H1 (cell line): ENCODE measurements around the gene DOCK1. TPM values are rescaled to one million over a fixed set of nuclear protein-coding genes. Genes with fewer than 3 reads are reported as not detected.

Experiments
- CTCF ChIA-PET: fragments of 300-600 bp; sonication (Branson Sonifier 250); formaldehyde crosslinking; loops from one replicate; lab custom pipeline; 2021; ENCODE audit not compliant: partially characterized antibody; lab: Charles Lee
- POLR2A ChIA-PET: fragments of 300-600 bp; sonication (Branson Sonifier 250); formaldehyde crosslinking; loops from one replicate; lab custom pipeline; 2021; ENCODE audit warnings: inconsistent platforms; ENCODE audit not compliant: partially characterized antibody; lab: Charles Lee
- DNase-seq, 2 experiments: peaks; one replicate each; pipeline versions ENCODE4 v3.0.0 to v3.0.0-alpha.2; 2010 to 2022; ENCODE audit warnings: low spot score in 2 of 2, low read depth in 1 of 2, mixed read lengths in 1 of 2
- FAIRE-seq: peaks from 2 replicates; lab custom pipeline; 2011; peaks lifted over from hg19 to GRCh38; lab: Jason Lieb, UNC
- H2AFZ ChIP-seq: 2 replicates; pipeline ENCODE4 v1.8.1; 2012; ENCODE audit warnings: low read length, inconsistent platforms
- H2AK5ac ChIP-seq: 2 replicates; pipeline ENCODE4 v1.6.1; 2013; ENCODE audit warnings: low read depth, low read length
- H2BK120ac ChIP-seq: replicated peaks from 2 replicates; pipeline ENCODE3; 2013; ENCODE audit warnings: low read depth, low read length, inconsistent platforms
- H2BK12ac ChIP-seq: 2 replicates; pipeline ENCODE4 v1.6.1; 2013; ENCODE audit warnings: low read depth, low read length
- H2BK15ac ChIP-seq: 2 replicates; pipeline ENCODE4 v1.6.1; 2013; ENCODE audit warnings: low read length
- H2BK20ac ChIP-seq: 2 replicates; pipeline ENCODE4 v1.6.1; 2013; ENCODE audit warnings: low read length
- H2BK5ac ChIP-seq: 2 replicates; pipeline ENCODE4 v1.6.1; 2013; ENCODE audit warnings: low read depth, low read length
- H3K14ac ChIP-seq: 2 replicates; pipeline ENCODE4 v1.6.1; 2013; ENCODE audit warnings: inconsistent platforms; ENCODE audit not compliant: insufficient read length
- H3K18ac ChIP-seq: 2 replicates; pipeline ENCODE4 v1.6.1; 2013; ENCODE audit warnings: low read length; ENCODE audit errors: extremely low read depth
- H3K23ac ChIP-seq: 2 replicates; pipeline ENCODE4 v1.6.1; 2013; ENCODE audit warnings: inconsistent platforms; ENCODE audit not compliant: insufficient read length
- H3K23me2 ChIP-seq: 2 replicates; pipeline ENCODE4 v1.6.1; 2013; ENCODE audit warnings: low read depth, low read length
- H3K27ac ChIP-seq: 2 replicates; pipeline ENCODE4 v1.6.1; 2011; ENCODE audit warnings: low read depth, low read length, inconsistent platforms
- H3K27me3 ChIP-seq, 4 experiments: replicated peaks in 1 of 4; 1 replicate in 1 of 4; 2 replicates in 3 of 4; pipeline versions ENCODE4 v1.6.1 to v1.8.1; 2011 to 2013; ENCODE audit warnings: low read length in 3 of 4, mild to moderate bottlenecking in 3 of 4, inconsistent platforms in 2 of 4, mixed read lengths in 2 of 4, moderate library complexity in 1 of 4; ENCODE audit not compliant: control insufficient read depth in 3 of 4, insufficient read depth in 3 of 4; ENCODE audit errors: extremely low read depth in 1 of 4
- H3K36me3 ChIP-seq, 4 experiments: 2 replicates each; pipeline versions ENCODE4 v1.6.1 to v1.8.1; 2011 to 2013; ENCODE audit warnings: mild to moderate bottlenecking in 4 of 4, low read length in 3 of 4, moderate library complexity in 2 of 4, control low read depth in 1 of 4, inconsistent platforms in 1 of 4; ENCODE audit not compliant: insufficient read depth in 4 of 4, control insufficient read depth in 2 of 4
- H3K4ac ChIP-seq: replicated peaks from 2 replicates; pipeline ENCODE3; 2013; ENCODE audit warnings: low read length, low read depth, mixed read lengths, inconsistent platforms; ENCODE audit not compliant: insufficient read length
- H3K4me1 ChIP-seq, 4 experiments: replicated peaks in 1 of 4; 1 replicate in 1 of 4; 2 replicates in 3 of 4; pipeline versions ENCODE4 v1.6.1 to v1.8.1; 2011 to 2013; ENCODE audit warnings: low read length in 3 of 4, inconsistent platforms in 2 of 4, mixed read lengths in 1 of 4; ENCODE audit not compliant: insufficient read depth in 4 of 4, control insufficient read depth in 3 of 4
- H3K4me2 ChIP-seq, 2 experiments: 2 replicates each; pipeline versions ENCODE4 v1.6.1 to v1.8.1; 2011 to 2013; ENCODE audit warnings: low read depth in 2 of 2, low read length in 2 of 2, control low read depth in 1 of 2, inconsistent platforms in 1 of 2, mild to moderate bottlenecking in 1 of 2; ENCODE audit not compliant: insufficient read depth in 1 of 2
- H3K4me3 ChIP-seq, 4 experiments: fragments of 200-600, 300-600 bp in 1 of 4; sonication (generic), shearing (Covaris generic), sonication (Bioruptor Twin) in 1 of 4; 2 replicates each; pipeline versions ENCODE4 v1.5.1 to v1.8.1; 2011 to 2016; ENCODE audit warnings: low read length in 4 of 4, low read depth in 3 of 4, control low read depth in 2 of 4, inconsistent platforms in 2 of 4, mild to moderate bottlenecking in 2 of 4, mixed read lengths in 1 of 4, moderate library complexity in 1 of 4; ENCODE audit not compliant: insufficient read depth in 2 of 4; ENCODE audit errors: extremely low read depth in 1 of 4
- H3K56ac ChIP-seq: replicated peaks from 2 replicates; pipeline ENCODE3; 2013; ENCODE audit warnings: low read depth, mild to moderate bottlenecking, mixed read lengths, low read length, inconsistent platforms; ENCODE audit not compliant: insufficient read length
- H3K79me1 ChIP-seq: 2 replicates; pipeline ENCODE4 v1.6.1; 2013; ENCODE audit warnings: low read depth, low read length, control low read depth
- H3K79me2 ChIP-seq, 2 experiments: 2 replicates each; pipeline versions ENCODE4 v1.6.1 to v1.8.1; 2012 to 2013; ENCODE audit warnings: low read length in 2 of 2, mild to moderate bottlenecking in 2 of 2, inconsistent platforms in 1 of 2; ENCODE audit not compliant: insufficient read depth in 2 of 2, control insufficient read depth in 1 of 2
- H3K9ac ChIP-seq, 4 experiments: replicated peaks in 1 of 4; 1 replicate in 1 of 4; 2 replicates in 3 of 4; pipeline versions ENCODE4 v1.6.1 to v1.8.1; 2011 to 2013; ENCODE audit warnings: low read depth in 3 of 4, low read length in 3 of 4, control low read depth in 2 of 4, mild to moderate bottlenecking in 2 of 4, moderate library complexity in 2 of 4, inconsistent platforms in 1 of 4; ENCODE audit errors: extremely low read depth in 1 of 4
- H3K9me3 ChIP-seq, 2 experiments: 2 replicates each; pipeline versions ENCODE4 v1.6.1 to v1.8.1; 2012 to 2013; ENCODE audit warnings: mild to moderate bottlenecking in 2 of 2, moderate library complexity in 2 of 2, control low read depth in 1 of 2, inconsistent platforms in 1 of 2, low read depth in 1 of 2, low read length in 1 of 2, mixed read lengths in 1 of 2; ENCODE audit not compliant: insufficient read depth in 2 of 2
- H4K20me1 ChIP-seq, 2 experiments: replicated peaks in 1 of 2; 2 replicates each; pipeline versions ENCODE3 to v1.8.1; 2011 to 2013; ENCODE audit warnings: inconsistent platforms in 2 of 2, low read length in 2 of 2, mild to moderate bottlenecking in 1 of 2; ENCODE audit not compliant: insufficient read depth in 2 of 2, control insufficient read depth in 1 of 2
- H4K5ac ChIP-seq: 2 replicates; pipeline ENCODE4 v1.6.1; 2013; ENCODE audit warnings: low read length, low read depth, mixed read lengths, inconsistent platforms; ENCODE audit not compliant: insufficient read length
- H4K8ac ChIP-seq: 2 replicates; pipeline ENCODE4 v1.8.0; 2013; ENCODE audit warnings: mild to moderate bottlenecking, moderate library complexity, low read length, inconsistent platforms; ENCODE audit not compliant: insufficient read depth; ENCODE audit errors: extremely low read depth
- H4K91ac ChIP-seq: replicated peaks from 2 replicates; pipeline ENCODE3; 2013; ENCODE audit warnings: low read length, mixed read lengths, inconsistent platforms; ENCODE audit not compliant: insufficient read length
- WGBS, 2 experiments: shearing (Covaris generic) in 1 of 2; methylation state at CpG; one replicate each; pipeline versions ENCODE4 v1.1.6 to v1.1.7; 2013 to 2015; ENCODE audit warnings: low lambda C conversion rate in 2 of 2, mixed read lengths in 2 of 2, inconsistent platforms in 1 of 2, low coverage in 1 of 2, missing lambda C conversion rate in 1 of 2; ENCODE audit not compliant: insufficient replicate concordance in 2 of 2, insufficient coverage in 1 of 2, insufficient read length in 1 of 2; ENCODE audit errors: extremely low coverage in 1 of 2, missing lambda C conversion rate in 1 of 2; 5-methylcytosine and 5-hydroxymethylcytosine counted together
- polyA plus RNA-seq, 7 experiments: library from polyadenylated mRNA; depleted of rRNA in 3 of 7; stranded (reverse) in 5 of 7; unstranded in 2 of 7; fragments of >200 nt in 5 of 7; fragments of 200-250 nt in 2 of 7; gene quantifications; 1 replicate in 5 of 7; 2 replicates in 1 of 7; 4 replicates in 1 of 7; pipeline versions ENCODE4 v1.2.1 to v1.2.3, GENCODE V29; 2011 to 2013; ENCODE audit warnings: missing spikeins in 2 of 7, mixed read lengths in 2 of 7
- total RNA-seq: library from RNA; stranded (reverse); fragmentation: NEBNext Ultra II Directional; extraction: Animal tissue kit (Norgen Biotek cat#: 25700); gene quantifications from 2 replicates; pipeline ENCODE4 v1.2.1, GENCODE V29; 2021

The DOCK1 gene
- total and polyA plus RNA-seq, 2 of the 8 experiments (the other 6 are each of a cell fraction or from before 2014, with no cell fraction given): 11.6 to 53.0 TPM

- Histone ChIP-seq H3K18ac (no peak overlapping the region), H3K4me2 (no peak overlapping the region), H4K5ac (no peak overlapping the region), H3K9me3 (no peaks in the 10 kb centered on the region), H4K91ac (no peak overlapping the region), H2BK15ac (no peak overlapping the region), H3K9ac (no peak overlapping the region), H2AK5ac (no peak overlapping the region), H4K8ac (no peak overlapping the region), H3K79me2 (no peaks in the 10 kb centered on the region), H2AFZ (no peak overlapping the region), H2BK5ac (no peak overlapping the region), H3K4me3 (no peak overlapping the region), H3K23ac (no peak overlapping the region), H2BK120ac (no peak overlapping the region), H3K4me1 (no peaks in the 10 kb centered on the region), H3K23me2 (no peaks in the 10 kb centered on the region), H3K56ac (no peak overlapping the region), H3K14ac (no peak overlapping the region), H2BK12ac (no peak overlapping the region), H3K36me3 (no peaks in the 10 kb centered on the region), H2BK20ac (no peak overlapping the region), H3K4ac (no peak overlapping the region), H3K79me1 (no peaks in the 10 kb centered on the region), H3K27me3 (no peaks in the 10 kb centered on the region), H4K20me1 (peaks cover 0 to 1% of the 10 kb centered on the region in 2 experiments), H3K27ac (no peak overlapping the region)
- 93% methylated on average over 6 of the region's 6 CpGs; no CpG with 5 or more reads in 1 of the 2 experiments for WGBS, 2 experiments
- ChIA-PET POLR2A (no interaction called here), CTCF (interaction anchor here (1.1 kb wide), 1 partner anchor 14 kb away, joined by 3 read pairs; no protein-coding TSS in a partner anchor)
- FAIRE-seq (no peak), DNase-seq (no peak)
These were observed 274.5 kb downstream of the DOCK1 start for GRCh38 chr10:127179612-127180250.
